HepG2 (cell line): ENCODE results near the gene PLPP7. TPM values are rescaled to one million over a fixed set of nuclear protein-coding genes. Genes with fewer than 3 reads are reported as not detected.

Experiments
- HNRNPLL ChIP-seq: fragments of 200-400 bp; formaldehyde crosslinking; IDR thresholded peaks from 2 replicates; pipeline ENCODE4 v1.6.1; 2017; ENCODE audit warnings: mild to moderate bottlenecking, low read depth, low read length; ENCODE audit not compliant: poor library complexity, severe bottlenecking
- MAZ ChIP-seq, 2 experiments: sonication (generic) in 1 of 2; formaldehyde crosslinking in 1 of 2; IDR thresholded peaks; 2 replicates each; pipeline versions ENCODE4 v1.5.0 to v1.6.1; 2012 to 2020; ENCODE audit warnings: low read depth in 2 of 2, mild to moderate bottlenecking in 2 of 2, borderline replicate concordance in 1 of 2, improper control_type of control experiment in 1 of 2, low read length in 1 of 2, missing genetic modification reagents in 1 of 2, moderate library complexity in 1 of 2
- MEIS1 ChIP-seq: sonication (generic); formaldehyde crosslinking; IDR thresholded peaks from 2 replicates; pipeline ENCODE4 v1.9.0; 2021; ENCODE audit warnings: mild to moderate bottlenecking, missing genetic modification reagents, moderate library complexity, borderline replicate concordance
- TAF15 ChIP-seq: fragments of 200-400 bp; formaldehyde crosslinking; IDR thresholded peaks from one replicate; pipeline ENCODE4 v1.6.1; 2018; ENCODE audit warnings: mild to moderate bottlenecking, low read depth, low read length; ENCODE audit not compliant: poor library complexity, severe bottlenecking
- ZBTB14 ChIP-seq: sonication (generic); formaldehyde crosslinking; IDR thresholded peaks from 2 replicates; pipeline ENCODE4 v1.4.0; 2020; ENCODE audit warnings: missing genetic modification reagents
- ZBTB2 ChIP-seq: sonication (generic); formaldehyde crosslinking; IDR thresholded peaks from 2 replicates; pipeline ENCODE4 v1.8.0; 2022; ENCODE audit warnings: low read depth, missing genetic modification reagents
- ZFYVE20 ChIP-seq: sonication (generic); formaldehyde crosslinking; IDR thresholded peaks from 2 replicates; pipeline ENCODE4 v1.8.0; 2023; ENCODE audit warnings: low read depth, mild to moderate bottlenecking, moderate library complexity, missing genetic modification reagents, borderline replicate concordance
- ZHX2 ChIP-seq, 2 experiments: sonication (generic) in 1 of 2; formaldehyde crosslinking in 1 of 2; IDR thresholded peaks; 2 replicates each; pipeline versions ENCODE4 v1.6.1 to v1.9.0; 2014 to 2022; ENCODE audit warnings: antibody characterized with exemption in 1 of 2, borderline replicate concordance in 1 of 2, inconsistent platforms in 1 of 2, low read depth in 1 of 2, missing genetic modification reagents in 1 of 2
- ZNF329 ChIP-seq: sonication (generic); formaldehyde crosslinking; IDR thresholded peaks from 2 replicates; pipeline ENCODE4 v1.9.0; 2021; ENCODE audit warnings: low read depth, mild to moderate bottlenecking, missing genetic modification reagents
- ZNF383 ChIP-seq: sonication (generic); formaldehyde crosslinking; IDR thresholded peaks from 2 replicates; pipeline ENCODE4 v1.4.0; 2020; ENCODE audit warnings: missing genetic modification reagents, mild to moderate bottlenecking, borderline replicate concordance
- ZNF556 ChIP-seq: sonication (generic); formaldehyde crosslinking; IDR thresholded peaks from 2 replicates; pipeline ENCODE4 v1.4.0; 2020; ENCODE audit warnings: mild to moderate bottlenecking, missing genetic modification reagents, borderline replicate concordance
- ZNF607 ChIP-seq: sonication (generic); formaldehyde crosslinking; IDR thresholded peaks from 2 replicates; pipeline ENCODE4 v1.5.1; 2020; ENCODE audit warnings: missing genetic modification reagents, mild to moderate bottlenecking, borderline replicate concordance
- polyA plus RNA-seq, 8 experiments: library from polyadenylated mRNA; depleted of rRNA in 3 of 8; stranded (reverse) in 7 of 8; unstranded in 1 of 8; fragments of >200 nt; fragmentation: Illumina TruSeq in 4 of 8; extraction: Trizol in 4 of 8; gene quantifications; 2 replicates each; pipeline versions ENCODE4 v1.2.1 to v1.2.3, GENCODE V29; 2011 to 2016; ENCODE audit warnings: low read depth in 4 of 8, missing spikeins in 1 of 8, mixed read lengths in 1 of 8; ENCODE audit not compliant: insufficient read depth in 1 of 8
- total RNA-seq, 5 experiments: library from RNA; depleted of rRNA; stranded (reverse); fragments of >200 nt; fragmentation: Illumina TruSeq; extraction: Trizol; gene quantifications; 2 replicates each; pipeline ENCODE4 v1.2.3, GENCODE V29; 2016; ENCODE audit warnings: low read depth in 1 of 5
- TF ChIP-seq, protein P1 (sequence below): sonication (generic); formaldehyde crosslinking; IDR thresholded peaks from 2 replicates; pipeline ENCODE4 v1.8.1; 2023; ENCODE audit warnings: missing genetic modification reagents, inconsistent platforms, borderline replicate concordance
- TF ChIP-seq, protein P2 (sequence below): sonication (generic); formaldehyde crosslinking; IDR thresholded peaks from 2 replicates; pipeline ENCODE4 v1.4.0; 2020; ENCODE audit warnings: low read depth, mild to moderate bottlenecking, missing genetic modification reagents

The PLPP7 gene
- total and polyA plus RNA-seq, 2 of the 13 experiments (the other 11 are each of a cell fraction or from before 2014, with no cell fraction given), result 0.33 to 1.2 TPM

- TF ChIP-seq ZNF607 (CRISPR knock-in tag) (no peak), HNRNPLL (no peak), MEIS1 (CRISPR knock-in tag) (no peak), ZNF329 (CRISPR knock-in tag) (no peak), MAZ (IDR thresholded peaks at IDR 0.05; ENCODE audit: borderline replicate concordance, low read depth, low read length) (no peak), MAZ (CRISPR knock-in tag; IDR thresholded peaks at IDR 0.05; ENCODE audit: low read depth) (no peak), ZBTB14 (CRISPR knock-in tag) (no peak), ZBTB2 (CRISPR knock-in tag) (no peak), ZNF383 (CRISPR knock-in tag) (no peak), TAF15 (no peak), ZHX2 (IDR thresholded peaks at IDR 0.05; ENCODE audit: low read depth) (0 out of 2 replicates have a peak, but pooled peaks have one; percentile 10), ZHX2 (CRISPR knock-in tag; IDR thresholded peaks at IDR 0.05; ENCODE audit: borderline replicate concordance) (no peak), ZNF556 (CRISPR knock-in tag) (0 out of 2 replicates have a peak, but pooled peaks have one; percentile 36), ZFYVE20 (CRISPR knock-in tag) (no peak)
- TF ChIP-seq, protein P1, sequence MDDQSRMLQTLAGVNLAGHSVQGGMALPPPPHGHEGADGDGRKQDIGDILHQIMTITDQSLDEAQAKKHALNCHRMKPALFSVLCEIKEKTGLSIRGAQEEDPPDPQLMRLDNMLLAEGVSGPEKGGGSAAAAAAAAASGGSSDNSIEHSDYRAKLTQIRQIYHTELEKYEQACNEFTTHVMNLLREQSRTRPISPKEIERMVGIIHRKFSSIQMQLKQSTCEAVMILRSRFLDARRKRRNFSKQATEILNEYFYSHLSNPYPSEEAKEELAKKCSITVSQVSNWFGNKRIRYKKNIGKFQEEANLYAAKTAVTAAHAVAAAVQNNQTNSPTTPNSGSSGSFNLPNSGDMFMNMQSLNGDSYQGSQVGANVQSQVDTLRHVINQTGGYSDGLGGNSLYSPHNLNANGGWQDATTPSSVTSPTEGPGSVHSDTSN (CRISPR knock-in tag), result no peak
- TF ChIP-seq, protein P2, sequence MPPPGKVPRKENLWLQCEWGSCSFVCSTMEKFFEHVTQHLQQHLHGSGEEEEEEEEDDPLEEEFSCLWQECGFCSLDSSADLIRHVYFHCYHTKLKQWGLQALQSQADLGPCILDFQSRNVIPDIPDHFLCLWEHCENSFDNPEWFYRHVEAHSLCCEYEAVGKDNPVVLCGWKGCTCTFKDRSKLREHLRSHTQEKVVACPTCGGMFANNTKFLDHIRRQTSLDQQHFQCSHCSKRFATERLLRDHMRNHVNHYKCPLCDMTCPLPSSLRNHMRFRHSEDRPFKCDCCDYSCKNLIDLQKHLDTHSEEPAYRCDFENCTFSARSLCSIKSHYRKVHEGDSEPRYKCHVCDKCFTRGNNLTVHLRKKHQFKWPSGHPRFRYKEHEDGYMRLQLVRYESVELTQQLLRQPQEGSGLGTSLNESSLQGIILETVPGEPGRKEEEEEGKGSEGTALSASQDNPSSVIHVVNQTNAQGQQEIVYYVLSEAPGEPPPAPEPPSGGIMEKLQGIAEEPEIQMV (CRISPR knock-in tag), result no peak
These were observed at the start of gene PLPP7 (continued) for GRCh38 chr9:131289301-131290035.
